BJ (cell line): Measurements from ENCODE around the gene CCL22. TPM values are rescaled to one million over a fixed set of nuclear protein-coding genes. Genes with fewer than 3 reads are reported as not detected.

ENCODE experiments used
- CTCF ChIA-PET: fragments of 350-600 bp; formaldehyde crosslinking; extraction: SDS; loops from one replicate; lab custom pipeline; 2021; ENCODE audit warnings: antibody characterized with exemption, inconsistent platforms; lab: Yijun Ruan, JAX
- POLR2A ChIA-PET: fragments of 300-600 bp; sonication (Branson Sonifier 250); formaldehyde crosslinking; extraction: SDS; loops from one replicate; lab custom pipeline; 2021; ENCODE audit warnings: antibody characterized with exemption; lab: Charles Lee
- DNase-seq: peaks from one replicate; pipeline ENCODE4 v3.0.0-alpha.2; 2011; ENCODE audit warnings: low read depth
- H3K27me3 ChIP-seq: 2 replicates; pipeline ENCODE4 v1.6.0; 2011; ENCODE audit warnings: low read length; ENCODE audit not compliant: control insufficient read depth, insufficient read depth
- H3K36me3 ChIP-seq: 2 replicates; pipeline ENCODE4 v1.5.1; 2011; ENCODE audit warnings: low read length; ENCODE audit not compliant: control insufficient read depth, insufficient read depth
- H3K4me3 ChIP-seq: 2 replicates; pipeline ENCODE4 v1.5.1; 2011; ENCODE audit warnings: low read depth, mild to moderate bottlenecking, control low read depth, low read length
- polyA plus RNA-seq: library from polyadenylated mRNA; depleted of rRNA; stranded (reverse); fragments of >200 nt; gene quantifications from 2 replicates; pipeline ENCODE4 v1.2.3, GENCODE V29; 2011
- TF ChIP-seq, protein P1 (sequence below): IDR thresholded peaks from 2 replicates; pipeline ENCODE4 v1.5.1; 2011; ENCODE audit warnings: low read depth, mild to moderate bottlenecking, control low read depth, inconsistent platforms, low read length, moderate library complexity; ENCODE audit not compliant: insufficient read depth

CCL22 gene
- polyA plus RNA-seq, 1 experiment, result not detected

DNA sequence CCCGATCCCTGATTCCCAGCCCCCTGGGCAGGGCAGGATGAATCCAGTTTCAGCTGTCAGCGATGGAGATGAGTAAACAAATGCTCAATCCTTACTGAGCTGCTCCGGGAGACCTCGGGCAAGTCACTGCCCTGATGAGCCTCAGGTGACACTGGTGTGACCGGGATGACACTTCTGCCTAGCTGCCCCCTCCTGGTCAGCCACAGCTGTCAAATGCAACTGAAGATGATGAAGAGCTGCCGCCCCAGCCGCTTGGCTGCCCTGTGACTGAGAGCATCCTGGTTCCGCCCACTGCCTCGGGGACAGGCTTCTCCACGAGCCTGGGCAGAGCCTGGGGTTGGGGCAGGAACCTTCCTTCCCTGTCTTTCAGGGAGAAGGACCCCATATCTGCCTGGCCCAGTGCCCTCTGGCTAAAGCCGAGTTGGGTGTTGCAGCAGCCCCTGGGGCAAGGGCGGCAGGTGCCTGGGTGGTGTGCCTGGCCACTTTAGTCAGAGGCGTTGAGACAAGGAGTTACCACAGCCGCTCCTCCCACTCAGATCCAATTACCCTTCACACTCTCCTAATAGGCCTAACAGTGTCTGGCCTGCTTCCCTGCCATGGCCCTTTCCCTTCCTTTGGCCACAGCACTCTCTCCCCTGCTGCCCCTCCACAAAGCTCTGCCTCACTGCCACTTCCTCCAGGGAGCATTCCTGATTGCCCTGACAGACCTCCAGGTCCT lies 51.4 kb downstream of the CCL22 start:
- CTCF ChIA-PET, result interaction anchor here (1.0 to 17.0 kb wide), 3 partner anchors 7 to 104 kb away, joined by 3 to 461 read pairs (median 4); no protein-coding TSS in a partner anchor
- no peak for DNase-seq
- Histone ChIP-seq H3K36me3 (no peaks in the 10 kb centered on the region), H3K27me3 (peaks cover 5% of the 10 kb centered on the region), H3K4me3 (no peak overlapping the region)
- TF ChIP-seq, protein P1, sequence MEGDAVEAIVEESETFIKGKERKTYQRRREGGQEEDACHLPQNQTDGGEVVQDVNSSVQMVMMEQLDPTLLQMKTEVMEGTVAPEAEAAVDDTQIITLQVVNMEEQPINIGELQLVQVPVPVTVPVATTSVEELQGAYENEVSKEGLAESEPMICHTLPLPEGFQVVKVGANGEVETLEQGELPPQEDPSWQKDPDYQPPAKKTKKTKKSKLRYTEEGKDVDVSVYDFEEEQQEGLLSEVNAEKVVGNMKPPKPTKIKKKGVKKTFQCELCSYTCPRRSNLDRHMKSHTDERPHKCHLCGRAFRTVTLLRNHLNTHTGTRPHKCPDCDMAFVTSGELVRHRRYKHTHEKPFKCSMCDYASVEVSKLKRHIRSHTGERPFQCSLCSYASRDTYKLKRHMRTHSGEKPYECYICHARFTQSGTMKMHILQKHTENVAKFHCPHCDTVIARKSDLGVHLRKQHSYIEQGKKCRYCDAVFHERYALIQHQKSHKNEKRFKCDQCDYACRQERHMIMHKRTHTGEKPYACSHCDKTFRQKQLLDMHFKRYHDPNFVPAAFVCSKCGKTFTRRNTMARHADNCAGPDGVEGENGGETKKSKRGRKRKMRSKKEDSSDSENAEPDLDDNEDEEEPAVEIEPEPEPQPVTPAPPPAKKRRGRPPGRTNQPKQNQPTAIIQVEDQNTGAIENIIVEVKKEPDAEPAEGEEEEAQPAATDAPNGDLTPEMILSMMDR, result no peak
- POLR2A ChIA-PET, result no interaction called here

DNA sequence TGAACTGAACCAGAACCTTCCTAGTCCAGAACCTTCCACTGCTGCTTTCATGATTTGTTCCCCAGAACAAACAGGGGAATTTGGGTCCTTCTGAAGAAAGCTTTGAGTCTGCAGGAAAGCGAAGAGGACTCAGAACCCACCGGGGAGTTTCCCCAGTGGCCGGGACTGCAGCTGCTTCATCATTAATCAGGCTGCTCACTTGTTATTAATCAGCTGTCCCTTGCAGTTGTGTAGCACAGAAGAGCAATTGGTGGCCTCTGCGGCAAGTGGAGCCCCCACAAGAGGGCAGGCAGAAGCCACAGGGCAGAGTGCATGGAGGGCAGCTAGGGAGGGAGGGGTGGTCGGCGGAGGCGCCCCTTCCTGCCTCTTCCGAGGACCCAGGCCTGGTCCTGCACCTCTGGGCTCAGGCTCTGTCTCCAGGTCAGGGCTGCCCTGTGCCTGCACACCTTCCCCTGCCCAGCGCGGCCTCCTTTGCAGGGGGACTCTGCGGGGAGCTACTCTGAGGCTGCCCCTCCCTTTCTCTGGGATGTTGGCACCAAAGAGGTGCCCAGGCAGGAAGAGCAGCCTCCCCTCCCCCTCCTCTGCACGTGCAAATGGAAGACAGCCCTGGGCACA lies 52.9 kb downstream of the CCL22 start:
- ChIA-PET CTCF (interaction anchor here (17.0 kb wide), 1 partner anchor 105 kb away, joined by 461 read pairs; no protein-coding TSS in a partner anchor), POLR2A (no interaction called here)
- Histone ChIP-seq H3K27me3 (peaks cover 4% of the 10 kb centered on the region), H3K36me3 (no peaks in the 10 kb centered on the region), H3K4me3 (no peak overlapping the region)
- TF ChIP-seq, protein P1, result no peak
- no peak for DNase-seq

DNA sequence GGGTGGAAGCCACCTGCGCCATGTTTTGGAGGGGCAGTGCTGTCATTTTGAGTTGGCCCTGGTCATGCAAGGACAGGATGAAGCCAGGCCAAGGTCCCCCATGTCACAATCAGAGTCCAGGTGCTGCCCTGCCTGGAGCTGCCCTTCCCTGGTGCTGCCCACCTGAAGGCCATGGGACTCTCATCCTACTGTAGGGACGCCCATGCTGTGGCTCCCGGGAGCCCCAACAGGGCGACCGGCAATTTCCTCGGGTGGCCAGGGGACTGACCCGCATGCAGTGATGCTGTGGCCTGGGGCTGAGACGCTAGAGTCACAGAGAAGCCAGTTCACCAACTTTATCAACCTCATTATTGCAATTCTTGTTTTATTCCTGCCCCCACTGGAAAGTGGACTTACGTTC lies 54.0 kb downstream of the CCL22 start:
- no peaks in the 10 kb centered on the region for H3K36me3 ChIP-seq
- no peak overlapping the region for H3K4me3 ChIP-seq
- POLR2A ChIA-PET, result no interaction called here
- DNase-seq, result no peak
- TF ChIP-seq, protein P1, result no peak
- peaks cover 4% of the 10 kb centered on the region for H3K27me3 ChIP-seq
- CTCF ChIA-PET, result interaction anchor here (1.0 to 17.0 kb wide), 4 partner anchors 22 to 107 kb away, joined by 3 to 461 read pairs (median 4); no protein-coding TSS in a partner anchor

DNA sequence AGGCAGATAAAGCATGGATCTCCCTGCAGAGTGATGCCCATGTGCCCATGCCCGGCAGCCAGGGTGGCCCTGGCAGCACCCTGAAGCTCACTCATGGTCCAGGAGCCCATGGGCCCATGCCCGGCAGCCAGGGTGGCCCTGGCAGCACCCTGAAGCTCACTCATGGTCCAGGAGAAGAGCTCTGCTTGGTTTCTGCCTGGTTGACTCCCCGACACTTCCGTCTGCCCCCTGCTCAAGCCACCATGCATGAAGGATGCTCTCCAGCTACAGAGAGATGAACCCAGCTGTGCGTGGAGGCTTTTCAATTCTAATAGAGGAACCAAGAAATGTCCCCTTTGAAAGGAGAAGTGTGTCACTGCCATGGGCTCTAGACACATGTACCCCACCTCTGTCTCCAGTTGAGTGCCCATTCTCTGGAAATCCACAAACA lies 54.7 kb downstream of the CCL22 start:
- ChIA-PET POLR2A (no interaction called here), CTCF (interaction anchor here (1.0 to 17.0 kb wide), 4 partner anchors 23 to 107 kb away, joined by 3 to 461 read pairs (median 4); no protein-coding TSS in a partner anchor)

DNA sequence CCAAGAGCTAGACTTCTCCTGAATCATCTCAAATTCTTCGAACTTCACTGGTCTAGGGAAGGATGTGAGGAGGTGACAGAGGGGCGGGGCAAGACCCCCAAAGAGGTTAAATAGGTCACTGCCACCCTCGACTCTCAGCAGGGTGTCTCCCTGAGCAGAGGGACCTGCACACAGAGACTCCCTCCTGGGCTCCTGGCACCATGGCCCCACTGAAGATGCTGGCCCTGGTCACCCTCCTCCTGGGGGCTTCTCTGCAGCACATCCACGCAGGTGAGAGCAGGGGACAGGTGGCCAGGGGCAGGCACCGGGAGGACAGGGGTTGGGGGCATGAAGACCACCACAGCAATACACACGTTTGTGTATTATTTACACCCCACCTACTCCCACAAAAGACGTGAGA lies 55.1 kb downstream of the CCL22 start:
- ChIA-PET POLR2A (no interaction called here), CTCF (interaction anchor here (1.4 to 17.0 kb wide), 2 partner anchors 106 to 107 kb away, joined by 4 to 461 read pairs; no protein-coding TSS in a partner anchor)
- TF ChIP-seq, protein P1, result no peak
- Histone ChIP-seq H3K27me3 (peaks cover 4% of the 10 kb centered on the region), H3K36me3 (no peaks in the 10 kb centered on the region), H3K4me3 (no peak overlapping the region)
- no peak for DNase-seq

More for the DNA sequence above, 54.7 kb downstream of the CCL22 start:
- peaks cover 4% of the 10 kb centered on the region for H3K27me3 ChIP-seq
- DNase-seq, result no peak
- H3K36me3 ChIP-seq, result no peaks in the 10 kb centered on the region
- no peak overlapping the region for H3K4me3 ChIP-seq
- TF ChIP-seq, protein P1, result no peak
